Measurements from ENCODE around the gene TRIM33.
A peak's percentile ranks its signal among the peaks of the same experiment; 100 is the strongest.

Gene TRIM33

DNA sequence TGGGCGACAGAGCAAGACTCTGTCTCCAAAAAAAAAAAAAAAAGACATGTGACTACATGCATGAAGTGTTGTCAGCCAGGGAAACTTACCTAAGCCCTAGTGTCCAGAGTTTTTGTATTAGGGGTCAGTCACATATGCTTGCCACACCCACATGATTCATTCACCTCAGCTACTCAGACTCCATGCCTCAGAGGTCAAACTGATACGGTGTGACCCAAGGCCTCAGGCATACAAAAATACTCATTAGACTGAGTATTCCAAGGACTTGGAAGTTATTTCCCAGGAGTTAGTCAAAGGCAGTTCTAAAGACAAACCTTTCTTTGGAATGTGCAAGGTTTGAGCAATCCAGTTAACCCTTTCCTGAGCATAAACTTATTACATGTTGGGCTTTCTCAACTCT, 6.3 kb upstream of the TRIM33 start:
- Histone ChIP-seq H3K9ac (ENCODE audit: low read depth in 1 of 2, low read length in 2 of 2) (no peak overlapping the region), H3K27me3 (ENCODE audit: control insufficient read depth in 2 of 2, insufficient read depth in 2 of 2, low read length in 2 of 2) (no peaks in the 10 kb centered on the region), H3K9me3 (ENCODE audit: control insufficient read depth in 2 of 2, low read length in 2 of 2) (no peaks in the 10 kb centered on the region), H3K4me1 (ENCODE audit: control insufficient read depth in 2 of 2, insufficient read depth in 2 of 2, low read length in 2 of 2) (peaks cover 0 to 3% of the 10 kb centered on the region in 2 donors), H3K36me3 (ENCODE audit: control insufficient read depth in 2 of 2, insufficient read depth in 2 of 2, low read length in 2 of 2) (no peaks in the 10 kb centered on the region), H3K27ac (ENCODE audit: low read depth in 2 of 2, low read length in 2 of 2) (no peak overlapping the region), H3K4me3 (ENCODE audit: low read length in 2 of 2) (no peak overlapping the region)

DNA sequence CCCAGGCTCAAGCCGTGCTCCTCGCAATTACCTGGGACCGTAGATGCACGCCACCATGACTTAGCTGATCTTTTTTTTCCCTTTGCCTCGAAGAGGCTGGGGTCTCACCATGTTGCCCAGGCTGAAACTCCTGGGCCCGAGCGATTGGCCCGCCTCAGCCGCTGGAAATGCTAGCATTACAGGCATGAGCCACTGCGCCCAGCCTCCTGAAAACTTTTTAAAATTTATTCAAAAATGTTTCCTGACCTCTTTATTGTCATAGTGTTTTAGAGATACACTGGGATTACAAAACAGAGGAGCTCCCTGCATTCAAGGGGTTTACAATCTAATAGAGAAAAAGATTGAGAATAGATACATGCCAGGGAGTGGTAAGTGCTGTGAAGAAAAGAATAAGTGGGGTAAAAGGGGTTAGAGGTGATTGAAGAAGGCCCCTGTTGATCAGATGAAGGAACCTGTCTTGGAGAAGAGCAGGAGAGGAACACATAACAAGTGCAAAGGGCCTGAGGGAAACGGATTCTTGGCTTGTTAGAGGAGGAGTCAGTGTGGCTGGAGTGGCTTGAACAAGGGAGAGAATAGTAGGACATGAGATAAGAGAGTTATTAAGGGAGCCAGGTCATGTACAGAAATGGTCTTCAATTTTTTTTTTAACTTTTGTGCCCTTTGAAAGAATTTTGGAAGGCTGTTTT, 1.7 kb upstream of the TRIM33 start:
- Histone ChIP-seq H3K27me3 (ENCODE audit: control insufficient read depth in 2 of 2, insufficient read depth in 2 of 2, low read length in 2 of 2) (no peaks in the 10 kb centered on the region), H3K27ac (ENCODE audit: low read depth in 2 of 2, low read length in 2 of 2) (no peak overlapping the region), H3K36me3 (ENCODE audit: control insufficient read depth in 2 of 2, insufficient read depth in 2 of 2, low read length in 2 of 2) (no peaks in the 10 kb centered on the region), H3K9ac (ENCODE audit: low read depth in 1 of 2, low read length in 2 of 2) (no peak overlapping the region), H3K9me3 (ENCODE audit: control insufficient read depth in 2 of 2, low read length in 2 of 2) (no peaks in the 10 kb centered on the region), H3K4me1 (ENCODE audit: control insufficient read depth in 2 of 2, insufficient read depth in 2 of 2, low read length in 2 of 2) (peaks cover 15 to 24% of the 10 kb centered on the region in 2 donors), H3K4me3 (ENCODE audit: low read length in 2 of 2) (peak overlapping the region; percentile 88 to 95)

DNA sequence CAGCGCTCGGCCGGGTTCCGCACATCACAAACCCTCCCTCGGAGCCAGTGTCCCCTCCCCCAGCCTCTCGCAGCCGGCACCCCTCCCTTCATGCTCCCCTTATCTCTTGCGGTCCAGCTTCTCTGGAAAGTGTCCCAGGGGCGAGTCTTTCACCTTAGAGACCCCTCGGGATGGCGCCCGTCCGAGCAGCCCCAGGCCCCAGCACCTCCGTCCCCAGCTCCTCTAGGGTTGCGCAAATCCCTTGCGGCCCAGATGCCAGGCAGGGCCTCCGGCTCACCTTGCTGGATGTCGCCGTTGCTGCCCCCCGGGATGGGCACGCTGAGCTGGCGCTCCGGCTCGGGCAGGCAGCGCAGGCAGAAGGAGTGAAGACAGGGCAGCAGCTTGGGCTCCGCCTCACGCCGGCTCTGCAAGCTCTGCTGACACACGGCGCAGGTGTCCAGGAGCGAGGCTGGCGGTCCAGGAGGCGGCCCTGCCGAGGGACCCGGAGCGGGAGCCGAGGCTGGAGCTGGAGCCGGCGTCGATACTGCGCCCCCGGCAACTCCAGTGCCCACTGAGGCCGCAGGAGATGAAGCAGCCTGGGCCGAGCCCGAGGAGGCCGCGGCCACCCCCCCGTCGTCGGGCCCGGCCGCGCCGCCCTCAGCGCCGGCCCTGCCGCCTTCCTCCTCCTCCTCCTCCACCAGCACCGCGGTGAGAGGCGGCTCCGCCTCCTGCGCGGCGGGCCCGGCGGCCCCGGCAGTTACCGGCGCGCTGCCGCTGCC, 550 bp downstream of the TRIM33 start:
- Histone ChIP-seq H3K9me3 (ENCODE audit: control insufficient read depth in 2 of 2, low read length in 2 of 2) (no peaks in the 10 kb centered on the region), H3K27ac (ENCODE audit: low read depth in 2 of 2, low read length in 2 of 2) (peak overlapping the region; percentile 98), H3K27me3 (ENCODE audit: control insufficient read depth in 2 of 2, insufficient read depth in 2 of 2, low read length in 2 of 2) (no peaks in the 10 kb centered on the region), H3K4me1 (ENCODE audit: control insufficient read depth in 2 of 2, insufficient read depth in 2 of 2, low read length in 2 of 2) (peaks cover 18 to 24% of the 10 kb centered on the region in 2 donors), H3K9ac (ENCODE audit: low read depth in 1 of 2, low read length in 2 of 2) (peak overlapping the region; percentile 92 to 96), H3K36me3 (ENCODE audit: control insufficient read depth in 2 of 2, insufficient read depth in 2 of 2, low read length in 2 of 2) (peaks cover 3% of the 10 kb centered on the region in 2 donors), H3K4me3 (ENCODE audit: low read length in 2 of 2) (peak overlapping the region; percentile 88 to 95)

DNA sequence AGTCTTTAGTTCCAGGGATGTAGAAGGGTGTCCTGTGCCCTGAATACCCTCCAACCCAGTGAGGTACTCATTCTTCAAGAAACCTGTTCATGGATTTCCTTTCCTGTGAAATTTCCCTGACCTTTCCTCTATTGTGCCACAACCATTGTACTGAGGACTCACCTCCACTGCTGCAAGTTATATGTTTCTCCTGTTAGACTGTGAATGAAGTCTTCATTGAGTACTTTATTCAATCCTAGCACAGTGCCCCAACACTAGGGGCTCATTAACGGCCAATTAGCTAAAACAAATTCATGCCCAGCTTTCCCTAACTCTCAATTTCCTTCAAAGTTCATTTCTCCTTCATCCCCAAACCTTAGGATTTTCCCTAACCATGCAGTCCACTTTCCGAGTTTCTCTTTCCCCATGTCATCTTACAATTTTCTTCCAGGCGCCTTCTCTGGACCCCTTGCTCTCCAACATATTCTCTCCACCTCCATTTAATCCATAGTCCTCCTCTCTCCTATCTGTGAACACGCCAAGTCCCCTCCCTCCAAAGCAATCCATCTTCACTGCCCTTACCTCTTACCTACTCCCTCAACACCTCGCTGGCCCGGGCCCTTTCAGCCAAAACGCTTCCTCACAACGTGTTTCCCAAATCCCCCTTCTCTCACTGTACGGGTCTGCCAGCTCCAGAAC, 1.3 kb downstream of the TRIM33 start:
- Histone ChIP-seq H3K27ac (ENCODE audit: low read depth in 2 of 2, low read length in 2 of 2) (peak overlapping the region in 1 of 2 donors; percentile 98), H3K36me3 (ENCODE audit: control insufficient read depth in 2 of 2, insufficient read depth in 2 of 2, low read length in 2 of 2) (peaks cover 3% of the 10 kb centered on the region in 2 donors), H3K4me1 (ENCODE audit: control insufficient read depth in 2 of 2, insufficient read depth in 2 of 2, low read length in 2 of 2) (peaks cover 18 to 24% of the 10 kb centered on the region in 2 donors), H3K9me3 (ENCODE audit: control insufficient read depth in 2 of 2, low read length in 2 of 2) (no peaks in the 10 kb centered on the region), H3K27me3 (ENCODE audit: control insufficient read depth in 2 of 2, insufficient read depth in 2 of 2, low read length in 2 of 2) (no peaks in the 10 kb centered on the region), H3K9ac (ENCODE audit: low read depth in 1 of 2, low read length in 2 of 2) (peak overlapping the region; percentile 92 to 96), H3K4me3 (ENCODE audit: low read length in 2 of 2) (peak overlapping the region; percentile 88 to 95)

DNA sequence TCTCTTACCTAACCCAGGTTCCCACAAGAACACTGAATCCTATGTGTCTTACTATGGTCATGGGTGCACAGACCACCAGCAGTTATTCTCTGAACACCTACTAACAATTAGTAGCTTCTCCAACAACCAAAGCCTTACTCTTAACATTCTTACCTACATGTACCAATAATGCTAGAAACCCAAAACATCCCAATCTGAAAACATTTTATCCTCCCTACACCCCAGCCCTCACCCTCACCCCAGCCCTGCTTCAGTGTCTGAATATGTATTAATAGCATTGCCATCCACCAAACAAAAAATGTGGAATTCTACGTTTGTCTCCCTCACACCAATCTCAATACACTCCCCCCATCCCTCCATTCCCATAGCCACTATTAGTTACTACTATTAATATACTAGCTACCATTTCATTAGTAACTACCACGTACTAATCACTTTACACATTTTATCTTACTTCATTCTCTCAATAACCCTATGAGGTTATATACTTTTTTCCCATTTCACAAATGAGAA, 2.6 kb downstream of the TRIM33 start:
- H3K27me3 ChIP-seq (ENCODE audit: control insufficient read depth in 2 of 2, insufficient read depth in 2 of 2, low read length in 2 of 2): no peaks in the 10 kb centered on the region
- H3K4me3 ChIP-seq (ENCODE audit: low read length in 2 of 2): no peak overlapping the region
- H3K36me3 ChIP-seq (ENCODE audit: control insufficient read depth in 2 of 2, insufficient read depth in 2 of 2, low read length in 2 of 2): peaks cover 3% of the 10 kb centered on the region in 2 donors
- no peak overlapping the region for H3K27ac ChIP-seq (ENCODE audit: low read depth in 2 of 2, low read length in 2 of 2)
- H3K9me3 ChIP-seq (ENCODE audit: control insufficient read depth in 2 of 2, low read length in 2 of 2): no peaks in the 10 kb centered on the region
- H3K9ac ChIP-seq (ENCODE audit: low read depth in 1 of 2, low read length in 2 of 2): no peak overlapping the region
- H3K4me1 ChIP-seq (ENCODE audit: control insufficient read depth in 2 of 2, insufficient read depth in 2 of 2, low read length in 2 of 2): peaks cover 18 to 24% of the 10 kb centered on the region in 2 donors

DNA sequence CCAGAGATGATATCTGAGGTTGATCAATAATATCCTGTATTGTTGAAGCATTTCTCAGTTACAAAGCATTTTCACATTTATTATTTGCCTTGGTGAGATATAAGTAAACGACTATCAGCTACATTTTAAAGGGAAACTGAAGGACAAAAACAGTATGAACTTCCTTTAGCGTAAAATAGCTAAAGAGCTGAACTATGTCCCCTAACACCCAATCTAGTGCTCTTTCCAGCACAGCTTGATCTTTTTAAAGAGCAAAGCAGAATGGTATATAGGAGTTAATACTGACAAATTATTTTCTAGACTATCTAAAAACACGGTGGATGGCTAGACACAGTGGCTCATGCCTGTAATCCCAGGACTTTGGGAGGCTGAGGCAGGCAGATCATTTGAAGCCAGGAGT, 3.5 kb downstream of the TRIM33 start:
- Histone ChIP-seq H3K27me3 (ENCODE audit: control insufficient read depth in 2 of 2, insufficient read depth in 2 of 2, low read length in 2 of 2) (no peaks in the 10 kb centered on the region), H3K27ac (ENCODE audit: low read depth in 2 of 2, low read length in 2 of 2) (no peak overlapping the region), H3K4me1 (ENCODE audit: control insufficient read depth in 2 of 2, insufficient read depth in 2 of 2, low read length in 2 of 2) (peaks cover 18 to 23% of the 10 kb centered on the region in 2 donors), H3K4me3 (ENCODE audit: low read length in 2 of 2) (no peak overlapping the region), H3K9me3 (ENCODE audit: control insufficient read depth in 2 of 2, low read length in 2 of 2) (no peaks in the 10 kb centered on the region), H3K9ac (ENCODE audit: low read depth in 1 of 2, low read length in 2 of 2) (no peak overlapping the region), H3K36me3 (ENCODE audit: control insufficient read depth in 2 of 2, insufficient read depth in 2 of 2, low read length in 2 of 2) (peaks cover 3% of the 10 kb centered on the region in 2 donors)

DNA sequence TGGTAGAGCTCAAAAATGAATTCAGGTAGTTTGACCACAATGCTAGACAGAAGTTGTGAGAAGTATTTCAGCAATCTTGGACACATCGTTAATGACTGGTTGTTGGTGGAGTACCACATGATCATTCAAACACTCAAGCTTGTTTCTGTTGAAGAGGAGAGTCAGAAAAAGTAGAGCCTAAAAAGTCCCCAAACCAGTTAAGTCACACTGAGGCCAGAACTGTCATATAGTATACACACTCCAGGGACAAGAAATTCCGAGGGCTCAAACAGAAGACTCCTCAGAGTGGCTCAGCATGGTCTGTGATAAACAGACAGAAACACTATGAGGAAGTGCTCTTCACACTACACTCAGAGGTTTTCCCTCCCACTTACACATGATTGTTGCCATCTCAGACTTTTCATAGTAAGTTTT, 5.8 kb downstream of the TRIM33 start:
- Histone ChIP-seq H3K4me3 (ENCODE audit: low read length in 2 of 2) (no peak overlapping the region), H3K9me3 (ENCODE audit: control insufficient read depth in 2 of 2, low read length in 2 of 2) (no peaks in the 10 kb centered on the region), H3K27ac (ENCODE audit: low read depth in 2 of 2, low read length in 2 of 2) (no peak overlapping the region), H3K9ac (ENCODE audit: low read depth in 1 of 2, low read length in 2 of 2) (no peak overlapping the region), H3K27me3 (ENCODE audit: control insufficient read depth in 2 of 2, insufficient read depth in 2 of 2, low read length in 2 of 2) (no peaks in the 10 kb centered on the region), H3K4me1 (ENCODE audit: control insufficient read depth in 2 of 2, insufficient read depth in 2 of 2, low read length in 2 of 2) (peaks cover 18 to 21% of the 10 kb centered on the region in 2 donors), H3K36me3 (ENCODE audit: control insufficient read depth in 2 of 2, insufficient read depth in 2 of 2, low read length in 2 of 2) (peaks cover 3% of the 10 kb centered on the region in 2 donors)

DNA sequence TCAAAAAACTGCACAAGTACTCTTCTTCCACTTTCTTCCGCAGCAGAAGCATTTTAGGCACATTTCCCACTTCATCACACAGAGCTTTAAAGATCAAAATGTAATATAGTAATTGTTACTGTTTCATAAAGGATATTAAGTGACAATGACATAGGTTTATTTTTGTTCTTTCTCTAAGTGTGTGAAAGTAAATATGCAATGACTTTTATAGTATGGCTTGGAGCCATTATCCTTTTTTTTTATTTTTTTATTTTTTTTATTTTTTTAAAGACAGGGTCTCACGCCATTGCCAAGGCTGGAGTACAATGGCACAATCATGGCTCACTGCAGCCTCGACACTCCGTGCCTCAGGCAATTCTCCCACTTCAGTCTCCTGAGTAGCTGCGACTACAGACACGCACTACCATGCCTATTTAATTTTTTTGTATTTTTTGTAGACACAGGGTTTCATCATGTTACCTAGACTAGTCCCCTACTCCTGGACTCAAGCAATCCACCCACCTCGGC, 7.0 kb downstream of the TRIM33 start:
- no peaks in the 10 kb centered on the region for H3K27me3 ChIP-seq (ENCODE audit: control insufficient read depth in 2 of 2, insufficient read depth in 2 of 2, low read length in 2 of 2)
- H3K4me3 ChIP-seq (ENCODE audit: low read length in 2 of 2): no peak overlapping the region
- H3K9me3 ChIP-seq (ENCODE audit: control insufficient read depth in 2 of 2, low read length in 2 of 2): no peaks in the 10 kb centered on the region
- H3K9ac ChIP-seq (ENCODE audit: low read depth in 1 of 2, low read length in 2 of 2): no peak overlapping the region
- H3K4me1 ChIP-seq (ENCODE audit: control insufficient read depth in 2 of 2, insufficient read depth in 2 of 2, low read length in 2 of 2): peaks cover 8 to 10% of the 10 kb centered on the region in 2 donors
- peaks cover 3% of the 10 kb centered on the region in 2 donors for H3K36me3 ChIP-seq (ENCODE audit: control insufficient read depth in 2 of 2, insufficient read depth in 2 of 2, low read length in 2 of 2)
- no peak overlapping the region for H3K27ac ChIP-seq (ENCODE audit: low read depth in 2 of 2, low read length in 2 of 2)

DNA sequence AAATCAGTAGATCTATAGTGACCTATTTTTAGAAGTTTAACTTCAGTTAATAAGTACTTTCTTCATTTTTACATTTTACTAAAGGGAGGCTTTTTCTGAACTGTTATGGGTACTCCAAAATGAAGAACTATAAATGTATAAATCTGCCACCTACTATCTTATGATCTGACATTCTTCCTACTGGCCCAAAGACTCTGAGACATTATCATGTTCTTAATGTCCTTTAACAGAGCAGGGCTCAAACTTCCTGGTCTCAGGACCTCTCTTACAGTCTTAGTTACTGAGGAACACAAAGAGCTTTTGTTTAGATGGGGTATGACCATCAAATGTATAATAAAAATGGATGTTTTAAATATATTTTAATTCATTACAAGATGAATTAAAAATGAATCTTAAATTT, 8.9 kb downstream of the TRIM33 start:
- H3K9ac ChIP-seq (ENCODE audit: low read depth in 1 of 2, low read length in 2 of 2): no peak overlapping the region
- no peaks in the 10 kb centered on the region for H3K4me1 ChIP-seq (ENCODE audit: control insufficient read depth in 2 of 2, insufficient read depth in 2 of 2, low read length in 2 of 2)
- H3K9me3 ChIP-seq (ENCODE audit: control insufficient read depth in 2 of 2, low read length in 2 of 2): no peaks in the 10 kb centered on the region
- peaks cover 3% of the 10 kb centered on the region in 2 donors for H3K36me3 ChIP-seq (ENCODE audit: control insufficient read depth in 2 of 2, insufficient read depth in 2 of 2, low read length in 2 of 2)
- no peak overlapping the region for H3K4me3 ChIP-seq (ENCODE audit: low read length in 2 of 2)
- no peak overlapping the region for H3K27ac ChIP-seq (ENCODE audit: low read depth in 2 of 2, low read length in 2 of 2)
- H3K27me3 ChIP-seq (ENCODE audit: control insufficient read depth in 2 of 2, insufficient read depth in 2 of 2, low read length in 2 of 2): no peaks in the 10 kb centered on the region

DNA sequence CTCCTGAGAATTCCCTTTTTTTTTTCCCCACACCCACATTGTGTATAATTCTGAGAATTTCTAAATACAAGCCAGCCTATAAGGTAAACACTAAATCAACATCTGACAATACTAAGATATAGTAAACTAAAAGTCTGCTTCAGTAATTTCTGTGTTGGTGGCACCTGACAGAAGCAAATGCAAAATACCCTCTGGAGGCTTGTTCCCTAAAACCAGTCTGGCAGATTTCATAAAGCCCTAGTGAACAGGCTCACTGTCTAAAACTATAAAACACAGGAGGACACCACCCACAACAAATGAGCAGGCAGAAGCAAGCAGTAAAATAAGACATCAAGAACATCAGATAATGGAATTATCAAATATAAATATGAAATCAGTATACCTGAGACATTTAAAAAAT, 11.5 kb downstream of the TRIM33 start:
- no peaks in the 10 kb centered on the region for H3K4me1 ChIP-seq (ENCODE audit: control insufficient read depth in 2 of 2, insufficient read depth in 2 of 2, low read length in 2 of 2)

More for the DNA sequence above, 11.5 kb downstream of the TRIM33 start:
- H3K27me3 ChIP-seq (ENCODE audit: control insufficient read depth in 2 of 2, insufficient read depth in 2 of 2, low read length in 2 of 2): no peaks in the 10 kb centered on the region
- no peaks in the 10 kb centered on the region for H3K36me3 ChIP-seq (ENCODE audit: control insufficient read depth in 2 of 2, insufficient read depth in 2 of 2, low read length in 2 of 2)
- H3K9me3 ChIP-seq (ENCODE audit: control insufficient read depth in 2 of 2, low read length in 2 of 2): no peaks in the 10 kb centered on the region
- no peak overlapping the region for H3K27ac ChIP-seq (ENCODE audit: low read depth in 2 of 2, low read length in 2 of 2)
- H3K4me3 ChIP-seq (ENCODE audit: low read length in 2 of 2): no peak overlapping the region
- no peak overlapping the region for H3K9ac ChIP-seq (ENCODE audit: low read depth in 1 of 2, low read length in 2 of 2)

Measured in mucosa of rectum (tissue), 2 donors.